Natural killer cell (primary cell): ENCODE results near the gene JPH4. TPM values are rescaled to one million over a fixed set of nuclear protein-coding genes. Genes with fewer than 3 reads are reported as not detected.

Experiments used
- ATAC-seq, 3 donors: fragments of 150-1000 bp in 2 of 3; fragments of 200-7000 bp in 1 of 3; cut with Tn5 transposase; 1 replicate in 1 of 3; 2 replicates in 2 of 3; pipeline ENCODE4 v1.10.0; 2021; ENCODE audit warnings: mild to moderate bottlenecking in 2 of 3, moderate library complexity in 2 of 3
- DNase-seq, 2 donors: peaks; one replicate each; pipeline versions ENCODE4 v3.0.0 to v3.0.0-alpha.2; 2013 to 2021; ENCODE audit warnings: mixed read lengths in 1 of 2
- H3K27ac ChIP-seq: one replicate; pipeline ENCODE4 v1.5.1; 2013; ENCODE audit warnings: mild to moderate bottlenecking, low read length
- H3K27me3 ChIP-seq: one replicate; pipeline ENCODE4 v1.6.1; 2013; ENCODE audit warnings: low read length; ENCODE audit not compliant: control insufficient read depth, insufficient read depth
- H3K36me3 ChIP-seq: one replicate; pipeline ENCODE4 v1.6.1; 2013; ENCODE audit warnings: low read length; ENCODE audit not compliant: control insufficient read depth, insufficient read depth
- H3K4me1 ChIP-seq: one replicate; pipeline ENCODE4 v1.6.1; 2013; ENCODE audit warnings: low read length; ENCODE audit not compliant: control insufficient read depth, insufficient read depth
- H3K4me3 ChIP-seq: one replicate; pipeline ENCODE4 v1.5.1; 2013; ENCODE audit warnings: low read length
- H3K9me3 ChIP-seq: one replicate; pipeline ENCODE4 v1.6.1; 2013; ENCODE audit warnings: low read length; ENCODE audit not compliant: control insufficient read depth, insufficient read depth
- H3K27ac Mint-ChIP-seq, 2 donors: one replicate each; pipeline ENCODE4 v1.8.0; 2022; ENCODE audit warnings: mild to moderate bottlenecking in 2 of 2, mixed read lengths in 2 of 2, moderate library complexity in 1 of 2
- H3K27me3 Mint-ChIP-seq, 2 donors: one replicate each; pipeline ENCODE4 v1.8.0; 2022; ENCODE audit warnings: low read depth in 2 of 2, mixed read lengths in 2 of 2
- H3K36me3 Mint-ChIP-seq: one replicate; pipeline ENCODE4 v1.8.0; 2022; ENCODE audit warnings: mixed read lengths
- H3K4me1 Mint-ChIP-seq, 2 donors: one replicate each; pipeline ENCODE4 v1.8.0; 2022; ENCODE audit warnings: mixed read lengths in 2 of 2
- H3K4me3 Mint-ChIP-seq: one replicate; pipeline ENCODE4 v1.8.0; 2022; ENCODE audit warnings: mild to moderate bottlenecking, moderate library complexity, mixed read lengths
- H3K9me3 Mint-ChIP-seq, 2 donors: one replicate each; pipeline ENCODE4 v1.8.0; 2022; ENCODE audit warnings: mixed read lengths in 2 of 2
- CTCF ChIP-seq: fragments of 200-600 bp; IDR thresholded peaks from one replicate; pipeline ENCODE4 v1.8.0; 2022; ENCODE audit warnings: antibody characterized with exemption
- WGBS: methylation state at CpG from one replicate; pipeline ENCODE4 v1.1.7; 2013; ENCODE audit warnings: missing lambda C conversion rate; ENCODE audit not compliant: insufficient coverage; 5-methylcytosine and 5-hydroxymethylcytosine counted together
- intact Hi-C: fragments of 100-400 bp; cut with micrococcal nuclease; formaldehyde crosslinking; loops from one replicate; pipeline ENCODE4 v1.14.2; 2022
- total RNA-seq, 4 donors: library from RNA; stranded (reverse); fragments of 120-200 nt in 1 of 4; gene quantifications; one replicate each; pipeline versions ENCODE4 v1.2.3 to v1.2.4, GENCODE V29; 2013 to 2022

Gene JPH4
- total RNA-seq, 3 donors from 2014 or later (not counting 1 experiment from before 2014, with no cell fraction given) = 0.25 TPM; not detected in 2

GRCh38 chr14:23521785-23522640 is 56.6 kb downstream of the JPH4 start:
- Mint-ChIP-seq H3K9me3 (no peaks in the 10 kb centered on the region), H3K4me3 (no peak overlapping the region), H3K27me3 (no peaks in the 10 kb centered on the region), H3K36me3 (no peaks in the 10 kb centered on the region), H3K27ac (no peak overlapping the region), H3K4me1 (no peaks in the 10 kb centered on the region)
- WGBS = 66% methylated on average over 20 of the region's 20 CpGs
- Histone ChIP-seq H3K36me3 (no peaks in the 10 kb centered on the region), H3K27me3 (no peaks in the 10 kb centered on the region), H3K4me3 (no peak overlapping the region), H3K9me3 (no peaks in the 10 kb centered on the region), H3K27ac (no peak overlapping the region), H3K4me1 (no peaks in the 10 kb centered on the region)
- TF ChIP-seq CTCF = no peak
- intact Hi-C loops = no loop called here
- DNase-seq (no peak), ATAC-seq (no peak)

- Mint-ChIP-seq H3K4me3 (no peak overlapping the region), H3K9me3 (no peaks in the 10 kb centered on the region), H3K4me1 (no peaks in the 10 kb centered on the region), H3K27ac (no peak overlapping the region), H3K27me3 (no peaks in the 10 kb centered on the region), H3K36me3 (no peaks in the 10 kb centered on the region)
- Histone ChIP-seq H3K9me3 (no peaks in the 10 kb centered on the region), H3K36me3 (no peaks in the 10 kb centered on the region), H3K4me1 (no peaks in the 10 kb centered on the region), H3K27me3 (no peaks in the 10 kb centered on the region), H3K27ac (no peak overlapping the region), H3K4me3 (no peak overlapping the region)
- no peak for ATAC-seq
- DNase-seq = no peak
- intact Hi-C loops = no loop called here
- 88% methylated on average over 14 of the region's 14 CpGs for WGBS
- TF ChIP-seq CTCF = no peak
These were observed 57.6 kb downstream of the JPH4 start for GRCh38 chr14:23520899-23521533.

GRCh38 chr14:23518709-23519108 is 59.9 kb downstream of the JPH4 start:
- Histone ChIP-seq H3K36me3 (no peaks in the 10 kb centered on the region), H3K27ac (no peak overlapping the region), H3K4me3 (no peak overlapping the region), H3K9me3 (no peaks in the 10 kb centered on the region), H3K27me3 (no peaks in the 10 kb centered on the region), H3K4me1 (no peaks in the 10 kb centered on the region)
- Mint-ChIP-seq H3K4me1 (peaks cover 0 to 3% of the 10 kb centered on the region in 2 donors), H3K9me3 (no peaks in the 10 kb centered on the region), H3K4me3 (no peak overlapping the region), H3K36me3 (no peaks in the 10 kb centered on the region), H3K27ac (no peak overlapping the region), H3K27me3 (no peaks in the 10 kb centered on the region)
- TF ChIP-seq CTCF = no peak
- ATAC-seq (no peak), DNase-seq (no peak)
- intact Hi-C loops = no loop called here
- 88% methylated on average over 4 of the region's 4 CpGs for WGBS

Other genes with a start within 250 kb of the JPH4 start
- gene SLC22A17, start 225.9 kb downstream of the JPH4 start, total RNA-seq = under 1 TPM in 2 of 3 donors, not detected in 1; 0.28 to 1.00 TPM
- not detected for gene EFS, start 213.6 kb downstream of the JPH4 start, total RNA-seq
- gene IL25, start 206.0 kb downstream of the JPH4 start, total RNA-seq = not detected
- 1 to 10 TPM in 2 of 3 donors, not detected in 1; 2.9 to 4.5 TPM for gene CMTM5, start 201.7 kb downstream of the JPH4 start, total RNA-seq
- gene MYH6, start 170.5 kb downstream of the JPH4 start, total RNA-seq = not detected
- gene MYH7, start 143.1 kb downstream of the JPH4 start, total RNA-seq = not detected
- gene NGDN, start 109.1 kb downstream of the JPH4 start, total RNA-seq = 100 to 1,000 TPM; 110 to 136 (median 126) TPM
- under 1 TPM; 0.07 to 0.72 (median 0.45) TPM for gene ZFHX2, start 27.0 kb downstream of the JPH4 start, total RNA-seq
- 10 to 100 TPM; 16.5 to 19.3 (median 19.1) TPM for gene THTPA, start 22.5 kb downstream of the JPH4 start, total RNA-seq
- 100 to 1,000 TPM; 219 to 296 (median 259) TPM for gene AP1G2, start 11.0 kb downstream of the JPH4 start, total RNA-seq
- under 1 TPM in 1 of 3 donors, not detected in 2; 0.50 TPM for gene DHRS2, start 57.6 kb upstream of the JPH4 start, total RNA-seq